ENCODE results near the gene ERO1B.

ERO1B gene

DNA sequence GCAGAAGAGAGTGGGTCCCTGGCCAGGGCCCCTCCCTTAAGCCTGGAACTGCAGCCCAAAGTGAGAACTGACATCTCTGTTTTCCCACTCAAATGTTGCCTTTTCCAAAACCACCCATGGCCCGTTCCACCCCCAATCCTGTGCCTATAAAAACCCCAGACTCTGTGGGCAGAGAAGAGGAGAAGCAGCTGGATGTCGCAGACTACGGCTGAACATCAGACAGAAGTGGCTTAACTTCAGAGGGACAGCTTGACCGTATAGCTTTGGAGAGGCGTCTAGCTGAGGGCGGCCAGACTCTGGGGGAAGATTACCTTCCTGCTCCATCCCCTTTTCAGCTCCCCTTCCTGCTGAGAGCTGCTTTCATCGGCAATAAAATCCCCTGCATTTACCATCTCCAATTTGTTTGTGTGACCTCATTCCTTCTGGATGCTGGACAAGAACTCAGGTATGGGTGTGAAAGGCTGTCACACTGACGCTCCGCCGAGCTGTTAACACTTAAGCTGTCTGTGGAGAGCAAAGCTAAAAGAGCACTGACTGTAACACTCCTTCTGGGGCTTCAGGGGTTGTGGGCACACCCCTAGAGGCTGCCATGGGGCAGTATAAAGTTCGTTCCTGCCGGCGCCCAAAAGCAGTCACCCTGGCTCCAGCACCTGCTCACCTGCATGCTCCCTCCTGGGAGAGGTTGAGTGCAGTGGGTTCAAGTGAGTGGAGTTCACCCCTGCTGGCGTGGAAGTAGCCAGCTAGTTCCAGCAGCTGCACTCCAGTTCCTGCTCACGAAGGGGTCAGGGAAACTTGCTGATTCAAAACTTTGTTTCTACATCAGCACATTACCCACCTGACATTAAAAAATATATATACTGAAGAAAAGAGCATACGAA lies 19.6 kb upstream of the ERO1B start:
- DNase-seq (ENCODE audit: low read depth in 3 of 3): no peak

DNA sequence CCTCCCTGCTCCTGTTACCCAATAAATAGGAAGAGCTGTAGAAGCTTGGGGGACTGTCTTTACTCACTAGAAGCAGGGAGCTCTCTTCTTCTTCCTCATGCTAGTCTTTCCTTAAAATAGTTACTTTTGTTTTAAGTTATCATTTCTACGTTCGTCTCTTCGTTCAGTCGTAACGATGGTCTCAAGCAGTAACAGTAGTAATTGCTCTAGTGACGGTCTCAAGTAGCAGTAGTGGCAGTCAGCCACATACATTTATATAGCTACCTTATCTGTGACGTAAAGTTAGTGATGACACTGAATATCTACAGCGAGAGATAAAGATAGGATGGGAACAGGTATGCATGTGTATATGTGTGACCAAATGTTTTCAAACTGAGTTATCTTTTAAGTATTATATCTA lies 15.4 kb upstream of the ERO1B start:
- DNase-seq (ENCODE audit: low read depth in 3 of 3): no peak

DNA sequence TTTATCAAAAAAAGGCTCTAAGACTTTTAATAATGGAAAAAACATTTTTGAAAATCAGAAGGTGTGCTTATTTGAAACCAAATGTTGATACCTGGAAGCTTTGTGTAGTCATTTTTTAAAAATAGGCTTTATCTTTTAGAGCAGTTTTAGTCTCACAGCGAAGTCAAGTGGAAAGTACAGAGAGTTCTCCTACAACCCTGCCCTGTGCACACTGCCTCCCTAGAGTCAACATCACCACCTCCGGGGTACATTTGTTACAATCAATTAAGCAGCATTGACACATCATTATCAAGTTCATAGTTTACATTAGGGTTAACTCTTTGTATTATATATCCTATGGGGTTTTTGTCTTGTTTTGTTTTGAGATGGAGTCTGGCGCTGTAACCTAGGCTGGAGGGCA lies 10.7 kb upstream of the ERO1B start:
- no peak for DNase-seq (ENCODE audit: low read depth in 3 of 3)

DNA sequence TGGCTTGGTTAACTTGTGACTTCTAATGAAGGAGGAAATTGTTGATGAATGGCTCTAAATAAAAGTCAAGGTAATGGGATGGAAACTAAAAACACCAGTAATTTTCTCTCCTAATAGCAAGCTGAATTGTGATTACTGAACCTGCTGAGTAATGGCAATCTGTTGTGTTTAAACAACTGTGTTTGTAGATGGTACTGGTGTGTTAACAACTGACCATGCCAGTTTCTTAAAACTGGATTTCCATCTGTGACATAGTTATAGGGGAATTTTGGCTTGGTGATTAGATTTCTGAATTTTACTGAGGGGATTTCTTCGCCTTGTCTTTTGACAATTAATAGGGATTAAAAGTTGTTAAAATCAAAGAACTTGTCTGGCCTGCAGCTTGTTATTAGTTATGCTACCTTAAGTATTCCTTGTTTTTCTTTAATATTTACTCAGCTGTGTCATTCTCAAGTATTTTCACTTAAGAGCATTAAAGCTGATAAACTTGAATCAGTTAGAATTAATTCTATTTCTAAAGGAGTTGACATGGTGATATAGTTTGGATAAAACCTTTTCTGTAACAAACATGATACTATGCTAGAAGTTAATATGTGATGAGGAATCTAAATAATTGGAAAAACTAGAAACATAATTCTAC lies 7.9 kb upstream of the ERO1B start:
- DNase-seq (ENCODE audit: low read depth in 3 of 3): no peak

DNA sequence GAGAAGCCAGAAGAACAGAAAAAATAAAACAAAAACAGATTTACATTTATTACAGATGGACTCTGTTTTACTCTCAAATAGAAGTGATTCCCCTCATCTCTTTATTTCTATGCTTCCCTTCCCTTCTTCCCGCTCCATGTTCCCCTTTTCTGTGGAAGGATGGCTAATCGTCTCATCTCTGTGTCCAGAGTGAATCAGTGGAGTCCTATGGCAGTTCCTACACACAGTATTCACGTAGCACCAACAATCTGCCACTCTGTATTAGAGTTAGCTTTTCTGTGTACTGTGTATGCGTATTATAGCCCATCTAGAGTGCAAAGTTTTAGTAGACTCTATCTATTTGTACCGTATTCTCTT lies 6.8 kb upstream of the ERO1B start:
- DNase-seq (ENCODE audit: low read depth in 3 of 3): no peak

DNA sequence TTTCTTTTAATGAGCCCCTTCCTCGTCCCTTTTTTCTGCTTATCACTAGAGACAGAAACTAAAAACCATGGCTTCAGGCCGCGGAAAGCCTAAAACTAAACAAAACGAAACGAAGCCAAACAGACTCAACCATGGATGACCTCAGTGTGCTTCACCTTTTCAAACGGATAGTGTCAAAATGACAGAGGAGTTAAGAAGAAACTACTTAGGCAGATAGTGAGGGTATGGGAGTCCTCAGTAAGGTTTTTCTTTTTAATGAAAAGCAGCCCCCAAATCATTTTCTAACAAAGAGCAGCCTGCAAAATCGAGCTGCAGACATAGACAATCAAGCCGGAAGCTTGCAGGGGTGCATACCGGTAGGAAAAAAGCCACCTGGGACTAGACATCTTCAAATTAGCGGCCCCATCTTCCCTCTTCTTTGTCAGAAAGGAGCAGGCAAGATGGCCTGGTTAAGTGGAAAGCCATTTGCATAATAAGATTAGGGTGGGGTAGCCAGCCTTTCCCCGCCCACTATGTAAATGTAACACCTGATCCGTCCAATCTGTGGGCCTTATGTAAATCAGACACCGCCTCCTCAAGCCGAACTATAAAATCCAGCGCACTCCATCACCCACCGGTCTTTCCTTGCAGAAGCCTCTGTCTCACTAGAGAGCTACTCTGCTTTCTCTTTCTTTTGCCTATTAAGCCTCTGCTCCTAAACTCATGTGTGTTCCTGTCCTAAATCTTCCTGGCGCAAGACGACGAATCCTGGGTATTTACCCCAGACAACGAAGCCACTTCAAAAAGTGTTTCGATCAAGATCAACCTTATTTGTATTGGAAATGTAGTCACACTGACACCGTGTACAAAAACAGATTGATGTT lies 6.2 kb upstream of the ERO1B start:
- DNase-seq (ENCODE audit: low read depth in 3 of 3): no peak

DNA sequence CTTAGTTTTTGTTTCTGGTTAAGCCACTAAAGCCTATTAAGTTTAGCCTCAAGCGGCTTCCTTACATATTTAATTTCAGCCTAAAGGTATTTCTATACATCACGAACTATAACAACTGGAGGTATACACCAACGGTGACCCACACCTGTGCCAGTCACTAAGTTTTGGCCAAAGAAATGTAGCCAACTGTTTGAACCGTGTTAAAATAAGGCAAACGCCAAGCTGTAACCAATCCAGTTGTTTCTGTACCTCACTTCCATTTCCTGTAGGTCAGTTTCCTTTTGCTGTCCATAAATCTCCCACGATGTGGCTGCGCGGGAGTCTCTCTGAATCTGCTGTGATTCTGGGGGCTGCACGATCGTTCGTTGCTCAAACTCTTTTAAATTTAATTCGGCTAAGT lies 5.6 kb upstream of the ERO1B start:
- DNase-seq (ENCODE audit: low read depth in 3 of 3): no peak

DNA sequence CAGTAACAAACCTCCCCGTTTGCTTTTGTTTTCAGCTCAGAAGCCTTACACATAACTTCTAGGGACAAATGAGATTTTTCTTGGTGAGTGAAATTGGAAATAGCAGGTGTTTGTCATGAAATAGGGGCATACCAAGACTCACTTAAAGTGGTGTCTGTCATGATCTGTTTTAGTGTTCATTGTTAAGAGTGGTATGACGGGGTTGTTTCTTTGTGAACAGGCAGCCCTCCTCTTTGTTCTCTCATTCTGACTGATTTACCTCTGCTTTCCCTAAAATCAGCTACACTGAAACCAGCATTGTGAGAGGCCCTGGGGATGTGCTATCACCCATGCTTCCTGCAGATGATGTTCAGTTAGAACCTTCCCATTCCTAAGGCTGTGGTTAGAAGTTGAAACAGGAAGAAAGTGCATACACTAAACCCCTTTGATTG lies 2.5 kb upstream of the ERO1B start:
- no peak for DNase-seq (ENCODE audit: low read depth in 3 of 3)

DNA sequence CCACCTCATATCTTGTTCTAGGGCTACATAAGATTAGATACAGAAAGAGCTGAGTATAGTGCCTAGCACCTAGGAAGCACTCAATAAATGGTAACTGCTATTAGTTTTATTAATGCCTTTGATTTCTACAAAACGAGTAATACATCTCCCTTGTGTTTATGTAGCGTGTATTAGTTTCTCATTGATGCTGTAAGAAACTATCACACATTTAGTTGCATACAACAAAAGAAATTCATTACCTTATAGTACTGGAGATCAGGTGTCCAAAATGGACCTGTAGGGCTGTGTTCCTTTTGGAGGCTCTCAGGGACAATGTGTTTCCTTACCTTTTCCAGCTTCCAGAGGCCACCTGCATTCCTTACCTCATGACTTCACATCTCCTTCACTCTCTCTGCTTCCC lies 961 bp upstream of the ERO1B start:
- DNase-seq (ENCODE audit: low read depth in 3 of 3): no peak

DNA sequence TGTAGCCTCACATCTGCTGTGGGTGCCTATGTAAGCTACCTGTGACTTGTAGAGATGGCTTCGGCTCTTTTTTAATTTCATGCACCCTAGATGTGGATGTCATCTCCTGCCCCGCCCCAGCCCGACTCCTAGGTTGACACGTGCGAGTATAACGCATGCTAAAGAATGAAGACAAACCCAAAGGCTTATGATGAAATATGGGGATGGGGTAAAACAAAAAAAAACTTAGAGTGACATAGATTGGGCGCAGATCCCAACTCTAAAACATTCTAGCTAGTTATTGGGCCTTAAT lies 613 bp upstream of the ERO1B start:
- DNase-seq (ENCODE audit: low read depth in 3 of 3): peak in 1 of 3 experiments; percentile 28

DNA sequence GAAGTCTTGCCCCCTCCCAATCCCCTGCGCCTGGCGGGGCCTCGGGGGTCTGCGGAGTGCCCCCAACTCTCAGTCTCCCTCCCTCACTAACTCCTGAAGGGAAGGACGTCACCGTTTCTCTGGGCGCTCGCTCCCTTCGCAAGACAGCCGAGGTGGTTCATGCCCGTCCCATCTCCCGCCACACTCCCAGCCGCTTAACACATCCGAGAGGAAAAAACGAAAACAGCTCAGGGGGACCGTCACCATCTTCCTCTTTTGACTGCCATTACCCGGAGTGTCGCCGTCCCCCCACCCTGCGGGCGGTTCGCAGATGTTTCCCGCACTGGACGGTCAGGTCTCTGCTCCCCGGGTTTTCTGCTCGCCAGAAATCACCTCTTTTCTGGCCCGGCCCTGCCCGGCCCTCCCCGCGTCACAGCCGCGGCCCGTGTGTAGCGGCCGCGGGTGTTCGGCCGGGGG lies 532 bp downstream of the ERO1B start:
- peak in 1 of 3 experiments; percentile 17 for DNase-seq (ENCODE audit: low read depth in 3 of 3)

DNA sequence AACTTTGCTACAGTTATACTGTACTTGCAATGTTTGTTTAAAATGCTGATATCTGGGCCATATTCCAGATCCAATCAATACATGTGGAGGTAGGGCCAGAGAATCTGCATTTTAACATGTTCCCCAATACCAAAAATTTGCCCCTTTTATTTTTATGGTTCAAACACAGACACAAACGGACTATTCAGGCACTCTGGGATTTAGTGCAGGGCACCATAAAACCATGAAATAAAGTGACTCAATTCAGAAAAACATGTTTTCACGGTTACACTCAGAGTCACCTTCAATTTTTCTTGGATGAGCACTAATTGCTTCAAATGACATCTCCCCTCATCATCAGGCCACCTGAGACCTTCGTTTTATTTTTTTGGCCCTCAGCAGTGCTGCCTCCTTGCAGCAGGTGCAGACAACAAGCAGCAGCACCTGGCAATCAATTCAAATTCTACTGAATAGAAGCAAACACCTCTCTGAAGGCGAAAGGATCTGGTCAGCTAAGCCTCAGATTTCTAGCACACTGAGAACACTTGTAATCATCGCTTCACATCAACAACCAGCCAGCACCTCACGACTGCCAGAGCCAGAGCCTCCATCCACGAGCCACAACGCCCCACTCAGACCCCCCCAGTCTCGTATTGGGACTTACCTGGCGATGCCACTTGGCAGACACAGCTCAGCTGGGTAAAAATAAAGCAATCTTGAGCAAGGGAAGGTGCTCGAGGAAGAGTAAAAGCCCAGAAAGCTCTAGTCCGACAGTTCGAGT lies 1.1 kb downstream of the ERO1B start:
- peak in 1 of 3 experiments; percentile 8 for DNase-seq (ENCODE audit: low read depth in 3 of 3)

DNA sequence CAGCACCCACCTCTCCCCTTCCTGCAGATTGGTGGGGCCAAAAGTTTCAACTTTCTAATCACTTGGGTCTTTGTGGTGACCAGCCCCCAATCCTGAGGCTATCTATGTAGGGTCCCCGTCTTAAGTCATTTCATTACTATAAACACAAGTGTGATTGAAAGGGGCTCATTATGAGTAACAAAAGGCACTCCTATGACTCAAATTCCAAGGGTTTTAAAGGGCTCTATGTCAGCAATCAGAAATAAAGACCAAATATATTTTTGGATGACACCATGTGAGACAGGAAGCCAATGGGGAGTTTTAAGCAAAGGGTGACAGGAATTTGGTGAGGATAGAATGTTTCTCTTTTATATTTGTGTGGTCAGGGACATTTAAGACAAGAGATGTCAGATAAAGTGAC lies 6.2 kb downstream of the ERO1B start:
- DNase-seq (ENCODE audit: low read depth in 3 of 3): no peak

DNA sequence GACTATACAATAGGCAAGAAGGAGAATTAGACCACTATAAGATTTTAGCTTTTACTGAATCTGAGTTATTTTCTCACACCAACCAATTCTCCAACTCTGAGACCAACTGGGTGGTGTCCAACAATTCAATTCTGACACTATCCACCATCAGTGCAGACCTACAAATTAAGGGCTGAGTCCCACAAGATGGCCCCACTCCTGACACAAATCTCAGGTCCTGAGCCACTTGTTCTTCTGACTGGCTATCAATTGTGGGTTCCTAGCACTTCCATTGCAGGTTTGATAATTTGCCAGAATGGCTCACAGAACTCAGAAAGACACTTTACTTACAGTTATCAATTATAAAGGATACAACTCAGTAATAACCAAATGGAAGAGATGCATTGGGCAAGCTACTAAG lies 6.7 kb downstream of the ERO1B start:
- DNase-seq (ENCODE audit: low read depth in 3 of 3): no peak

DNA sequence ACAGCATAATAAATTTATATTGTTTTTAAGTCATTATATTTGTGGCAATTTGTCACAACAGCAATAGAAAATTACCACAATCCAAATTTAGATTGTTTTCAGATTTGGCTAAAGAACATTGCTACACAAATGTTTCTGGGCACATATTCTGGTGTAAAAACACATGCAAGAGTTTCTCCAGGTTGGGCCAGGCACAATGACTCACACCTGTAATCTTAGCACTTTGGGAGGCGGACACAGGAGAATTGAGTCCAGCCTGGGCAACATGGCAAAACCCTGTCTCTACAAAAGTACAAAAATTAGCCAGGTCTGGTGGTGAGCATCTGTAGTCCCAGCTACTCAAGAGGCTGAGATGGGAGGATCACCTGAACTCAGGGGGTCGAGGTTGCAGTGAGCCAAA lies 8.4 kb downstream of the ERO1B start:
- no peak for DNase-seq (ENCODE audit: low read depth in 3 of 3)

DNA sequence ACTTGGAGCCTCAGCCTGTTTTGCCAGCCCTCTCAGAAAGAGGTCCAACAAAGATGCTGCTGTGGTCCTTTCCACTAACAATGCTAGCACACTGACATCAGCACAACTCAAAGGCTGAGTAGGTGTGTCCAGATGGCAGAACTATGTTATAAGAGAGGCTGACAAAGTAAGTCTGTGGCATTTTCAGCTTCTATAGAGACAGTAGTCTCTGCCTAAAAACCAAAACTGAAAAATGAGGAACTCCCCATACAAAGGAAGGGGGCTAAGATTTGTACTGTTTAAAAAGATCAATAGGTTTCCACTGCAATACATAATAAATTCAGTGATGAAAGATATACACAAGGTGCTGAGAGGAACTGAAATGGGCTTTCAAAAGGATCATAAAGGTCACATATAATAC lies 12.3 kb downstream of the ERO1B start:
- DNase-seq (ENCODE audit: low read depth in 3 of 3): no peak

DNA sequence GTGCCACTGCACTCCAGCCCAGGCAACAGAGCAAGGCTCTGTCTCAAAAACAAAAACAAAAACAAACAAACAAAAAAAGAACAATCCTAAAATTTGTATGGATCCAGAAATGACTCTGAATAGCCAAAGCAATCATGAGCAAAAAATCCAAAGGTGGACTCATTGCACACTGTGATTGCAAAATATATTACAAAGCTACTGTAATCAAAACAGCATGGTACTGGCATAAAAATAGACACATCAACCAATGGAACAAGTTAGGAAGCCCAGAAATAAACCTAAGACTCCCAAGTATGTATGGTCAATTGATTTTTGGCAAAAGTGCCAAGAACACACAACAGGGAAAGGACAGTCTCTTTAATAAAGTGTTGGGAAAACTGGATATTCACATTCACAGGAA lies 19.9 kb downstream of the ERO1B start:
- DNase-seq (ENCODE audit: low read depth in 3 of 3): no peak

DNA sequence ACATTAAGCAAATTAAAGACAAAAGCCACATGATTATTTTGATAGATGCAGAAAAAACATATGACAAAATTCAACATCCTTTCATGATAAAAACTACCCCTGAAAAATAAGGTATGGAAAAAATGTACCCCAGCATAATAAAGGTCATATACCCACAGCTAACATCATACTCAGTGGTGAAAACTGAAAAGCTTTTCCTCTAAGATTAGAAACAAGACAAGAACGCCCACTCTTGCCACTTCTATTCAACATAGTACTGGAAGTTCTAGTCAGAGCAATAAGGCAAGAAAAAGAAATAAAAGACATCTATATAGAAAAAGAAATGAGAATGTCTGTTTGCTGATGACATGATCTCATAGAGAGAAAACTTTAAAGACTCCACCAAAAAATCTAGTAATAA lies 20.7 kb downstream of the ERO1B start:
- DNase-seq (ENCODE audit: low read depth in 3 of 3): no peak

DNA sequence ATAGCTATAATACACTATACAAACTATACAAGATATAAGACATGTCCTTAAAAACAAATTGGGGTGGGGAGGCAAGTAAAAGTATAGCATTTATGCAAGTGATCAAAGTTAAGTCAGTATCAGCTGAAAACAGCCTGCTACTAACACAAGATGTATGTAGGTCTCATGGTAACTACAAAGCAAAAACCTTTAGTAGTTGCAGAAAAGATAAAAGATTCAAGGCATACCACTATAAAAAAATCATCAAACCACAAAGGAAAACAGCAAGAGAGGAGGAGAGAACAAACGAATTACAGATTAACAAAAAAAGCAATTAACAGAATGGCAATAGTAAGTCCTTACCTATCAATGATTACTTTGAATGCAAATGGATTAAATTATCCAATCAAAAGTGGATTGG lies 22.7 kb downstream of the ERO1B start:
- no peak for DNase-seq (ENCODE audit: low read depth in 3 of 3)

DNA sequence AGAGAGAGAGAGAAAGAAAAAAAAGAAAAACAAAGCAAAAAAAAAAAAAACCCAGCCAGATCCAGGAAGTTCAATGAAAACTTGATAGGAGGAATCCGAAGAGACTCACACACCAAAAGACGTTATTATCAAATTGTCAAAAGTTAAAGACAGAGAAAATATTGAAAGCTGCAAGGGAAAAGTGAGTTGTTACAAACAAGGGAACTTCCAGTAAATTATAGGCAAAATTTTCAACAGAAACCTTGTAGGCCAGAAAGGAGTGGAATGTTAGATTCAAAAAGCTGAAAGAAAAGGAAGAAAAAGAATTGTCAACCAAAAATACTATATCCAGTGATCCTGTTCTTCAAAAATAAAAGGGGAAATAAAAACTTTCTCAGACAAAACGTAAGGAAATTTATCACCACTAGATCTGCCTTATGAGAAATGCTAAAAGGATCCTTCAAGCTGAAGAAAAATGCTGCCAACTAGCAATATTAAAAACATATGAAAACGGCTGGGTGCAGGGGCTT lies 23.6 kb downstream of the ERO1B start:
- no peak for DNase-seq (ENCODE audit: low read depth in 3 of 3)

DNA sequence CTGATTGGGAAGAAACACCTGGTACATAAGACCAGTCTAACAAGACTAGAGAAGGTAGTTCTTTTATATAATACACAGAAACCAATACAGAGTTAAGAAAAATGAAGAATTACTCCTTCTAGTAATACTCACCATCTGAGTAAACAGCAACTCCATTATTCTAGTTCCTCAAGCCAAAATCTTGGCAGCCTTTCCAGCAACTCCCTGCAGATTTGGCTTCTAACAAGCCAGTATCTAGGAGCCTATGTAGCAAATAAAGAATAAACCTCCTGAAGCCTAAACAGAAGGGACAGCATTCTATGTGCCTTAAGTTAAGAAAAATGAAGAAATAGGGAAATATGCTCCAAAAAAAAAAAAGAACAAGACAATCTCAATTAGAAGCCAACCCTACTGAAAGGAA lies 24.5 kb downstream of the ERO1B start:
- DNase-seq (ENCODE audit: low read depth in 3 of 3): no peak
